Uterus (tissue), 2 donors: ENCODE data around the gene PRSS12.

Source experiments
- POLR2A ChIP-seq, 2 donors: fragments of 450-650 bp; IDR thresholded peaks; one replicate each; pipeline ENCODE4 v1.6.1; 2016; ENCODE audit warnings: antibody characterized with exemption in 2 of 2, mild to moderate bottlenecking in 1 of 2, moderate library complexity in 1 of 2
- TF ChIP-seq, protein P1 (sequence below), 4 experiments: fragments of 200-600 bp in 2 of 4; fragments of 450-650 bp in 2 of 4; sonication (generic) in 2 of 4; IDR thresholded peaks; one replicate each; pipeline ENCODE4 v1.5.1; 2016 to 2019; ENCODE audit warnings: antibody characterized with exemption in 4 of 4, mild to moderate bottlenecking in 2 of 4, moderate library complexity in 1 of 4

GRCh38 chr4:118356111-118356510 is 3.3 kb upstream of the PRSS12 start:
- TF ChIP-seq, protein P1, sequence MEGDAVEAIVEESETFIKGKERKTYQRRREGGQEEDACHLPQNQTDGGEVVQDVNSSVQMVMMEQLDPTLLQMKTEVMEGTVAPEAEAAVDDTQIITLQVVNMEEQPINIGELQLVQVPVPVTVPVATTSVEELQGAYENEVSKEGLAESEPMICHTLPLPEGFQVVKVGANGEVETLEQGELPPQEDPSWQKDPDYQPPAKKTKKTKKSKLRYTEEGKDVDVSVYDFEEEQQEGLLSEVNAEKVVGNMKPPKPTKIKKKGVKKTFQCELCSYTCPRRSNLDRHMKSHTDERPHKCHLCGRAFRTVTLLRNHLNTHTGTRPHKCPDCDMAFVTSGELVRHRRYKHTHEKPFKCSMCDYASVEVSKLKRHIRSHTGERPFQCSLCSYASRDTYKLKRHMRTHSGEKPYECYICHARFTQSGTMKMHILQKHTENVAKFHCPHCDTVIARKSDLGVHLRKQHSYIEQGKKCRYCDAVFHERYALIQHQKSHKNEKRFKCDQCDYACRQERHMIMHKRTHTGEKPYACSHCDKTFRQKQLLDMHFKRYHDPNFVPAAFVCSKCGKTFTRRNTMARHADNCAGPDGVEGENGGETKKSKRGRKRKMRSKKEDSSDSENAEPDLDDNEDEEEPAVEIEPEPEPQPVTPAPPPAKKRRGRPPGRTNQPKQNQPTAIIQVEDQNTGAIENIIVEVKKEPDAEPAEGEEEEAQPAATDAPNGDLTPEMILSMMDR (IDR thresholded peaks at IDR 0.05), result no peak
- TF ChIP-seq POLR2A (IDR thresholded peaks at IDR 0.05), result no peak
